Endothelial cell of umbilical vein (primary cell): Measurements from ENCODE around the gene ARID1B. TPM values are rescaled to one million over a fixed set of nuclear protein-coding genes. Genes with fewer than 3 reads are reported as not detected.

Experiments used
- BruUV-seq: library from RNA; stranded (reverse); fragments of 400-500 nt; replicated peaks from 2 replicates; lab custom pipeline; 2021; lab: Mats Ljungman, UMichigan
- CTCF ChIA-PET: fragments of 300-600, 350-600 bp; sonication (Branson Sonifier 250); formaldehyde crosslinking; loops from one replicate; lab custom pipeline; 2021; ENCODE audit warnings: antibody characterized with exemption, inconsistent platforms; lab: Charles Lee
- POLR2A ChIA-PET: fragments of 300-600, 350-600 bp; sonication (Branson Sonifier 250); formaldehyde crosslinking; loops from one replicate; lab custom pipeline; 2021; ENCODE audit warnings: antibody characterized with exemption, inconsistent platforms; lab: Charles Lee
- DNase-seq: peaks from one replicate; pipeline ENCODE4 v3.0.0-alpha.2; 2011; ENCODE audit warnings: low read depth, low spot score
- FAIRE-seq: peaks from 2 replicates; lab custom pipeline; 2011; peaks lifted over from hg19 to GRCh38; lab: Jason Lieb, UNC
- H2AFZ ChIP-seq: 2 replicates; pipeline ENCODE4 v1.6.0; 2012; ENCODE audit warnings: low read depth, low read length, control low read depth, inconsistent platforms
- H3K27ac ChIP-seq: 2 replicates; pipeline ENCODE4 v1.5.1; 2011; ENCODE audit warnings: low read depth, mild to moderate bottlenecking, control low read depth, low read length, moderate library complexity; ENCODE audit not compliant: insufficient read depth
- H3K27me3 ChIP-seq, 2 experiments: 2 replicates each; pipeline versions ENCODE4 v1.6.0 to v1.6.1; 2011; ENCODE audit warnings: low read length in 2 of 2, mixed read lengths in 1 of 2; ENCODE audit not compliant: control insufficient read depth in 2 of 2, insufficient read depth in 2 of 2
- H3K36me3 ChIP-seq, 2 experiments: 2 replicates in 1 of 2; 3 replicates in 1 of 2; pipeline ENCODE4 v1.5.1; 2011; ENCODE audit warnings: low read length in 2 of 2, mild to moderate bottlenecking in 1 of 2, moderate library complexity in 1 of 2; ENCODE audit not compliant: control insufficient read depth in 2 of 2, insufficient read depth in 2 of 2; ENCODE audit errors: extremely low read depth in 1 of 2
- H3K4me1 ChIP-seq: 3 replicates; pipeline ENCODE4 v1.5.1; 2011; ENCODE audit warnings: mild to moderate bottlenecking, low read length; ENCODE audit not compliant: control insufficient read depth, insufficient read depth; ENCODE audit errors: extremely low read depth
- H3K4me2 ChIP-seq: 2 replicates; pipeline ENCODE4 v1.6.1; 2011; ENCODE audit warnings: low read length, control low read depth, mixed read lengths; ENCODE audit not compliant: insufficient read depth
- H3K4me3 ChIP-seq, 3 experiments: fragments of 200-600 bp in 1 of 3; sonication (generic), shearing (Covaris generic) in 1 of 3; replicated peaks in 1 of 3; 2 replicates each; pipeline ENCODE4 v1.5.1; 2011 to 2016; ENCODE audit warnings: control low read depth in 3 of 3, low read length in 3 of 3, mild to moderate bottlenecking in 2 of 3, inconsistent platforms in 1 of 3, low read depth in 1 of 3, moderate library complexity in 1 of 3; ENCODE audit not compliant: insufficient read depth in 1 of 3
- H3K79me2 ChIP-seq: 2 replicates; pipeline ENCODE4 v1.6.0; 2012; ENCODE audit warnings: low read length, inconsistent platforms; ENCODE audit not compliant: control insufficient read depth, insufficient read depth
- H3K9ac ChIP-seq: replicated peaks from 2 replicates; pipeline ENCODE3; 2011; ENCODE audit warnings: low read length, control low read depth; ENCODE audit not compliant: insufficient read depth; ENCODE audit errors: extremely low read depth
- H3K9me1 ChIP-seq: replicated peaks from 3 replicates; pipeline ENCODE4 v1.6.0; 2011; ENCODE audit warnings: mild to moderate bottlenecking, low read length; ENCODE audit not compliant: control insufficient read depth, insufficient read depth; ENCODE audit errors: extremely low read depth
- H3K9me3 ChIP-seq: replicated peaks from 2 replicates; pipeline ENCODE4 v1.5.1; 2012; ENCODE audit warnings: low read length, inconsistent platforms; ENCODE audit not compliant: control insufficient read depth, insufficient read depth
- H4K20me1 ChIP-seq: replicated peaks from 2 replicates; pipeline ENCODE3; 2011; ENCODE audit warnings: mild to moderate bottlenecking, low read length; ENCODE audit not compliant: control insufficient read depth, insufficient read depth; ENCODE audit errors: extremely low read depth
- EZH2 ChIP-seq: IDR thresholded peaks from 2 replicates; pipeline ENCODE4 v1.6.1; 2012; ENCODE audit warnings: borderline replicate concordance, low read depth, mild to moderate bottlenecking, moderate library complexity, low read length, inconsistent platforms; ENCODE audit not compliant: severe bottlenecking
- FOS ChIP-seq: IDR thresholded peaks from 2 replicates; pipeline ENCODE4 v1.6.1; 2011; ENCODE audit warnings: mild to moderate bottlenecking, low read length, moderate library complexity, borderline replicate concordance; ENCODE audit not compliant: insufficient read depth
- GATA2 ChIP-seq: IDR thresholded peaks from 2 replicates; pipeline ENCODE4 v1.7.0; 2011; ENCODE audit warnings: low read depth, mild to moderate bottlenecking, moderate library complexity, mixed read lengths, low read length; ENCODE audit not compliant: insufficient read length, insufficient read depth
- JUN ChIP-seq: IDR thresholded peaks from 2 replicates; pipeline ENCODE4 v1.6.1; 2011; ENCODE audit warnings: borderline replicate concordance, low read depth; ENCODE audit not compliant: insufficient read length, insufficient read depth
- MYC ChIP-seq: IDR thresholded peaks from one replicate; pipeline ENCODE4 v1.6.1; 2011; ENCODE audit warnings: mild to moderate bottlenecking, low read depth, low read length
- POLR2A ChIP-seq: IDR thresholded peaks from 2 replicates; pipeline ENCODE4 v1.6.1; 2012; ENCODE audit warnings: low read depth, mild to moderate bottlenecking, control low read depth, low read length
- POLR2AphosphoS5 ChIP-seq: IDR thresholded peaks from 2 replicates; pipeline ENCODE4 v1.6.1; 2012; ENCODE audit warnings: low read depth, mild to moderate bottlenecking, control low read depth, low read length, moderate library complexity; ENCODE audit not compliant: insufficient read depth
- dilution Hi-C: fragments of 300-500 bp; cut with MboI; formaldehyde crosslinking; loops from one replicate; pipeline ENCODE4 v1.15.0; 2019; ENCODE audit warnings: low sequenced_read_pairs; ENCODE audit not compliant: extremely low pct_ligation_motif_present
- intact Hi-C: fragments of 100-400 bp; cut with micrococcal nuclease; formaldehyde crosslinking; loops from one replicate; pipeline ENCODE4 v1.10.0; 2022
- polyA plus RNA-seq, 4 experiments: library from polyadenylated mRNA; depleted of rRNA in 3 of 4; stranded (reverse) in 3 of 4; unstranded in 1 of 4; fragments of >200 nt; gene quantifications; 2 replicates each; pipeline versions ENCODE4 v1.2.1 to v1.2.3, GENCODE V29; 2011 to 2012; ENCODE audit warnings: missing spikeins in 1 of 4
- total RNA-seq: library from RNA; stranded (reverse); gene quantifications from 2 replicates; pipeline ENCODE4 v1.2.3, GENCODE V29; 2021
- TF ChIP-seq, protein P1 (sequence below), 2 donors: IDR thresholded peaks; 1 replicate in 1 of 2; 2 replicates in 1 of 2; pipeline ENCODE4 v1.5.1; 2011; ENCODE audit warnings: low read length in 2 of 2, mild to moderate bottlenecking in 2 of 2, moderate library complexity in 2 of 2, control low read depth in 1 of 2, inconsistent platforms in 1 of 2, low read depth in 1 of 2; ENCODE audit not compliant: insufficient read depth in 1 of 2; ENCODE audit errors: extremely low read depth in 1 of 2
- TF ChIP-seq, protein P2 (sequence below): IDR thresholded peaks from 2 replicates; pipeline ENCODE4 v1.6.1; 2011; ENCODE audit not compliant: insufficient read depth, insufficient read length

ARID1B gene
- total and polyA plus RNA-seq, 2 donors (not counting 3 experiments of a cell fraction or from before 2014, with no cell fraction given): 21.8 to 89.5 TPM

DNA sequence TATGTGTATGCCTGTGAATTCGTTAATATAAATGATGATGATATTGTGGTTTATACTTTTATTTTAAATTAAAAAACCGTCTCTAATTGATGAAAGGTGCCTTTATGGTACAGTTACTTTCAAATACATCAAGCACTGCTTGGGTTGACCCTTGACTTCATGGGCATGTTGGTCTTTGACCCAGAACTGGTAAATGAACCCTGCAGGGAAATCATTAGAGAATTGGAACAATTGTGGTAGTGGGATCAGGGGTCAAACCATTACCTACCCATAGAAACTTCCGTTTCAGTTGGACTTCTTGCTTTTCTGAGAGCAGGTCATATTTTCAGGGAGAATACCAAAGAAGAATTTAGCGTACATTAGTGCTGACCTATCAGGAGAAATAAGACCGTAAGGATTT is 288.2 kb downstream of the ARID1B start:
- no TSS peak for BruUV-seq
- dilution Hi-C loops: no loop called here
- no peaks in the 10 kb centered on the region for H4K20me1 ChIP-seq
- H3K9me1 ChIP-seq: no peaks in the 10 kb centered on the region
- intact Hi-C loops: no loop called here
- CTCF ChIA-PET: no interaction called here
- TF ChIP-seq, protein P1, sequence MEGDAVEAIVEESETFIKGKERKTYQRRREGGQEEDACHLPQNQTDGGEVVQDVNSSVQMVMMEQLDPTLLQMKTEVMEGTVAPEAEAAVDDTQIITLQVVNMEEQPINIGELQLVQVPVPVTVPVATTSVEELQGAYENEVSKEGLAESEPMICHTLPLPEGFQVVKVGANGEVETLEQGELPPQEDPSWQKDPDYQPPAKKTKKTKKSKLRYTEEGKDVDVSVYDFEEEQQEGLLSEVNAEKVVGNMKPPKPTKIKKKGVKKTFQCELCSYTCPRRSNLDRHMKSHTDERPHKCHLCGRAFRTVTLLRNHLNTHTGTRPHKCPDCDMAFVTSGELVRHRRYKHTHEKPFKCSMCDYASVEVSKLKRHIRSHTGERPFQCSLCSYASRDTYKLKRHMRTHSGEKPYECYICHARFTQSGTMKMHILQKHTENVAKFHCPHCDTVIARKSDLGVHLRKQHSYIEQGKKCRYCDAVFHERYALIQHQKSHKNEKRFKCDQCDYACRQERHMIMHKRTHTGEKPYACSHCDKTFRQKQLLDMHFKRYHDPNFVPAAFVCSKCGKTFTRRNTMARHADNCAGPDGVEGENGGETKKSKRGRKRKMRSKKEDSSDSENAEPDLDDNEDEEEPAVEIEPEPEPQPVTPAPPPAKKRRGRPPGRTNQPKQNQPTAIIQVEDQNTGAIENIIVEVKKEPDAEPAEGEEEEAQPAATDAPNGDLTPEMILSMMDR (IDR thresholded peaks at IDR 0.05; ENCODE audit: extremely low read depth in 1 of 2, insufficient read depth in 1 of 2, low read depth in 1 of 2, low read length in 2 of 2): no peak
- TF ChIP-seq POLR2A (no peak), JUN (no peak), GATA2 (no peak), EZH2 (no peak), FOS (no peak), MYC (no peak), POLR2AphosphoS5 (no peak)
- TF ChIP-seq, protein P2, sequence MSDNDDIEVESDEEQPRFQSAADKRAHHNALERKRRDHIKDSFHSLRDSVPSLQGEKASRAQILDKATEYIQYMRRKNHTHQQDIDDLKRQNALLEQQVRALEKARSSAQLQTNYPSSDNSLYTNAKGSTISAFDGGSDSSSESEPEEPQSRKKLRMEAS: no peak
- POLR2A ChIA-PET: no interaction called here
- H3K27ac ChIP-seq: no peak overlapping the region
- H2AFZ ChIP-seq: no peak overlapping the region
- H3K27me3 ChIP-seq: no peaks in the 10 kb centered on the region
- DNase-seq (no peak), FAIRE-seq (no peak)
- H3K9me3 ChIP-seq: no peaks in the 10 kb centered on the region
- no peak overlapping the region for H3K4me3 ChIP-seq
- H3K9ac ChIP-seq: no peak overlapping the region
- H3K36me3 ChIP-seq: no peaks in the 10 kb centered on the region
- H3K4me2 ChIP-seq: no peak overlapping the region
- peaks cover 6% of the 10 kb centered on the region for H3K79me2 ChIP-seq
- peaks cover 2% of the 10 kb centered on the region for H3K4me1 ChIP-seq
